ENCODE measurements around the gene PERP. TPM values are rescaled to one million over a fixed set of nuclear protein-coding genes. Genes with fewer than 3 reads are reported as not detected.

The PERP gene
- total RNA-seq: 10 to 100 TPM; 64.6 to 78.4 TPM

GRCh38 chr6:138107078-138107751 lies at the start of gene PERP:
PERP (minus strand) TSS chr6:138107419; CDS start chr6:138107340, 79 bp downstream.
- intact Hi-C loops (cut with DNase I): loop anchor here (10.0 kb wide), 1 partner anchor 402 kb away; no protein-coding TSS in a partner anchor
- Histone ChIP-seq H3K9me3 (no peaks in the 10 kb centered on the region), H3K27ac (peak within 1 kb of the TSS; percentile 98), H3K9ac (ENCODE audit: low read depth in 2 of 2, low read length in 2 of 2) (peak within 1 kb of the TSS; percentile 86 to 88), H3K4me1 (peaks cover 9% of the 10 kb centered on the region), H3K36me3 (no peaks in the 10 kb centered on the region), H3K4me3 (peak within 1 kb of the TSS; percentile 79), H3K27me3 (no peaks in the 10 kb centered on the region)
- no peak for TF ChIP-seq CTCF (IDR thresholded peaks at IDR 0.05)
- DNase-seq: peak; percentile 88

- Histone ChIP-seq H3K27me3 (no peaks in the 10 kb centered on the region), H3K27ac (no peak overlapping the region)
Observed at GRCh38 chr6:138155443-138155842, 48.2 kb upstream of the PERP start.

GRCh38 chr6:138146544-138146943 lies 39.3 kb upstream of the PERP start:
- H3K27me3 ChIP-seq: no peaks in the 10 kb centered on the region
- no peaks in the 10 kb centered on the region for H3K36me3 ChIP-seq
- no peaks in the 10 kb centered on the region for H3K9me3 ChIP-seq
- H3K9ac ChIP-seq (ENCODE audit: low read depth in 2 of 2, low read length in 2 of 2): no peak overlapping the region
- no peak overlapping the region for H3K27ac ChIP-seq
- intact Hi-C loops (cut with DNase I): no loop called here
- no peak for DNase-seq
- no peak for TF ChIP-seq CTCF (IDR thresholded peaks at IDR 0.05)
- H3K4me3 ChIP-seq: no peak overlapping the region
- H3K4me1 ChIP-seq: no peaks in the 10 kb centered on the region

More at GRCh38 chr6:138155443-138155842, 48.2 kb upstream of the PERP start:
- intact Hi-C loops (cut with DNase I): no loop called here
- no peak for TF ChIP-seq CTCF (IDR thresholded peaks at IDR 0.05)
- Histone ChIP-seq H3K4me1 (no peaks in the 10 kb centered on the region), H3K36me3 (no peaks in the 10 kb centered on the region), H3K4me3 (no peak overlapping the region), H3K9ac (ENCODE audit: low read depth in 2 of 2, low read length in 2 of 2) (no peak overlapping the region), H3K9me3 (no peaks in the 10 kb centered on the region)
- DNase-seq: no peak

- no peaks in the 10 kb centered on the region for H3K9me3 ChIP-seq
- TF ChIP-seq CTCF (IDR thresholded peaks at IDR 0.05): no peak
- no peaks in the 10 kb centered on the region for H3K27me3 ChIP-seq
- no peak overlapping the region for H3K27ac ChIP-seq
- H3K4me3 ChIP-seq: no peak overlapping the region
- no peaks in the 10 kb centered on the region for H3K36me3 ChIP-seq
- intact Hi-C loops (cut with DNase I): no loop called here
- H3K4me1 ChIP-seq: no peaks in the 10 kb centered on the region
- no peak for DNase-seq
- no peak overlapping the region for H3K9ac ChIP-seq (ENCODE audit: low read depth in 2 of 2, low read length in 2 of 2)
Observed at GRCh38 chr6:138145402-138145801, 38.2 kb upstream of the PERP start.

- no peak overlapping the region for H3K27ac ChIP-seq
- no peaks in the 10 kb centered on the region for H3K9me3 ChIP-seq
- no peaks in the 10 kb centered on the region for H3K36me3 ChIP-seq
- no peak for TF ChIP-seq CTCF (IDR thresholded peaks at IDR 0.05)
- no peak overlapping the region for H3K9ac ChIP-seq (ENCODE audit: low read depth in 2 of 2, low read length in 2 of 2)
- H3K27me3 ChIP-seq: no peaks in the 10 kb centered on the region
- intact Hi-C loops (cut with DNase I): no loop called here
- DNase-seq: no peak
- H3K4me1 ChIP-seq: no peaks in the 10 kb centered on the region
- no peak overlapping the region for H3K4me3 ChIP-seq
Observed at GRCh38 chr6:138142806-138143205, 35.6 kb upstream of the PERP start.

Data from colonic mucosa (tissue), 4 donors.